A172 (cell line): Measurements from ENCODE around the gene TOGARAM2. TPM values are rescaled to one million over a fixed set of nuclear protein-coding genes. Genes with fewer than 3 reads are reported as not detected.

Experiments
- DNase-seq: peaks from one replicate; pipeline ENCODE4 v3.0.0-alpha.2; 2015; ENCODE audit warnings: low spot score
- total RNA-seq: library from RNA; depleted of rRNA; stranded (reverse); fragments of >200 nt; shearing (Covaris generic); gene quantifications from 2 replicates; pipeline ENCODE4 v1.2.3, GENCODE V29; 2014; rRNA removed

The TOGARAM2 gene
- 0.69 and 1.9 TPM in 2 replicates for total RNA-seq

- no peak for DNase-seq
Measured at GRCh38 chr2:28981016-28981441, at the start of gene TOGARAM2. TOGARAM2 (plus strand) TSS chr2:28981298; CDS start chr2:28994835, 13,537 bp downstream.

GRCh38 chr2:28934769-28935168 is 46.3 kb upstream of the TOGARAM2 start:
- no peak for DNase-seq

- DNase-seq = no peak
Measured at GRCh38 chr2:28941008-28941407, 40.1 kb upstream of the TOGARAM2 start.

- DNase-seq = no peak
Measured at GRCh38 chr2:28944535-28945248, 36.4 kb upstream of the TOGARAM2 start.

GRCh38 chr2:28948160-28948559 is 32.9 kb upstream of the TOGARAM2 start:
- no peak for DNase-seq

- DNase-seq = no peak
Measured at GRCh38 chr2:28949190-28949589, 31.9 kb upstream of the TOGARAM2 start.

- DNase-seq = no peak
Measured at GRCh38 chr2:28949617-28950305, 31.3 kb upstream of the TOGARAM2 start.

GRCh38 chr2:28950941-28951630 is 30.0 kb upstream of the TOGARAM2 start:
- no peak for DNase-seq

GRCh38 chr2:28951910-28952835 is 28.9 kb upstream of the TOGARAM2 start:
- no peak for DNase-seq

- DNase-seq = no peak
Measured at GRCh38 chr2:28952836-28953211, 28.3 kb upstream of the TOGARAM2 start.

- no peak for DNase-seq
Measured at GRCh38 chr2:28955467-28955866, 25.6 kb upstream of the TOGARAM2 start.

GRCh38 chr2:28956415-28956826 is 24.7 kb upstream of the TOGARAM2 start:
- DNase-seq = peak; percentile 26

GRCh38 chr2:28956890-28957289 is 24.2 kb upstream of the TOGARAM2 start:
- DNase-seq = no peak

- DNase-seq = peak; percentile 90
Measured at GRCh38 chr2:28958689-28959088, 22.4 kb upstream of the TOGARAM2 start.

GRCh38 chr2:28960401-28960800 is 20.7 kb upstream of the TOGARAM2 start:
- no peak for DNase-seq

GRCh38 chr2:28962505-28962904 is 18.6 kb upstream of the TOGARAM2 start:
- DNase-seq = no peak

GRCh38 chr2:28970464-28971160 is 10.5 kb upstream of the TOGARAM2 start:
- no peak for DNase-seq

- DNase-seq = no peak
Measured at GRCh38 chr2:28972778-28973335, 8.2 kb upstream of the TOGARAM2 start.

- DNase-seq = no peak
Measured at GRCh38 chr2:28974252-28974651, 6.8 kb upstream of the TOGARAM2 start.

- no peak for DNase-seq
Measured at GRCh38 chr2:28975671-28976070, 5.4 kb upstream of the TOGARAM2 start.

GRCh38 chr2:28976584-28976983 is 4.5 kb upstream of the TOGARAM2 start:
- DNase-seq = peak; percentile 99
